ENCODE data around the gene RAPGEF1.

RAPGEF1 gene

DNA sequence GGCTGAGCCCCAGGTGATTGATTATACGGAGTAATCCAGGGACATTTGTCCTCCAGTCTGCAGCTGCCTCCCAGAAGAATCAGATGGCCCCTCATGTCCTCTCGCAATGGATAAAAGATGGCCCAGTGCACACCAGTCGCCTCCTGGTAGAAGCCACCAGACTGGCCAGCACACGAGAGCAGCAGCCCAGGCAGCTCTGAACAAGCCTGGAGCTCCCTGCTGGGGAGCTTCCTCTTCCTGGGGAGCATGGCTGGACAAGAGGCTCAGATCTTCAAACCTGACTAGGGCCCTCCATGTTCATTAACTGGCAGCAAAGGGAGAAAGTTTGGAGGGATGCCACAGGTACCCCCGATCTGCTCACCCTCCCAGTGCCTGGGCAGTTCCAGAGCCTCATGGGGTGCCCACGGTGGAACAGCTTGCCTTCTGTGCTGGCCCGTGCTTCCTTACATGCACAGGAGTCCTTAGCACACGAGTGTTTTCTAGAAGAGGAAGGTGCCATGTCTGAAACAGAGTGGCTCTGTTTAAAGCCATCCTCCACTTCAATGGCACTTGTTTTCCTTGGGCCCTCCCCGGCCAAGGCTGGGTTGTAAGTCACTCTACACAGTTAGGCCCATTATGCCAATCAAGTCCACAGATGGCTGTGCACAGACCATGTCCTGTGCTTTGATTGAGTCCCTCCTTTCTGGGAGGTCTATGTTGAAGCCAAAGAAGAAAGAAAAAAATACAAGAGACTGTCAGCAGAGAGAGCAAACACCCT, 118.9 kb downstream of the RAPGEF1 start:
- Histone ChIP-seq H4K20me1 (ENCODE audit: low read depth, low read length) (no peaks in the 10 kb centered on the region), H3K27me3 (ENCODE audit: low read length) (no peaks in the 10 kb centered on the region), H3F3A (ENCODE audit: insufficient read depth) (no peaks in the 10 kb centered on the region), H2AFZ (ENCODE audit: low read depth, low read length, severe bottlenecking) (no peak overlapping the region), H3K27ac (ENCODE audit: low read depth, low read length) (no peak overlapping the region), H3K4me2 (ENCODE audit: low read depth, low read length, poor library complexity, severe bottlenecking) (no peak overlapping the region), H3K9ac (ENCODE audit: low read length) (no peak overlapping the region), H3K36me3 (ENCODE audit: low read length) (no peaks in the 10 kb centered on the region), H3K4me3 (ENCODE audit: insufficient read depth, low read length, poor library complexity, severe bottlenecking) (no peak overlapping the region), H3K9me2 (replicated peaks; ENCODE audit: insufficient read depth, low read length) (no peaks in the 10 kb centered on the region), H3K79me2 (ENCODE audit: insufficient read depth, low read length) (no peaks in the 10 kb centered on the region), H3K9me3 (ENCODE audit: insufficient read depth, low read length) (no peaks in the 10 kb centered on the region)
- TF ChIP-seq EZH2phosphoT487 (conservative IDR thresholded peaks at IDR 0.05; ENCODE audit: low read length) = no peak
- TF ChIP-seq, protein P1, sequence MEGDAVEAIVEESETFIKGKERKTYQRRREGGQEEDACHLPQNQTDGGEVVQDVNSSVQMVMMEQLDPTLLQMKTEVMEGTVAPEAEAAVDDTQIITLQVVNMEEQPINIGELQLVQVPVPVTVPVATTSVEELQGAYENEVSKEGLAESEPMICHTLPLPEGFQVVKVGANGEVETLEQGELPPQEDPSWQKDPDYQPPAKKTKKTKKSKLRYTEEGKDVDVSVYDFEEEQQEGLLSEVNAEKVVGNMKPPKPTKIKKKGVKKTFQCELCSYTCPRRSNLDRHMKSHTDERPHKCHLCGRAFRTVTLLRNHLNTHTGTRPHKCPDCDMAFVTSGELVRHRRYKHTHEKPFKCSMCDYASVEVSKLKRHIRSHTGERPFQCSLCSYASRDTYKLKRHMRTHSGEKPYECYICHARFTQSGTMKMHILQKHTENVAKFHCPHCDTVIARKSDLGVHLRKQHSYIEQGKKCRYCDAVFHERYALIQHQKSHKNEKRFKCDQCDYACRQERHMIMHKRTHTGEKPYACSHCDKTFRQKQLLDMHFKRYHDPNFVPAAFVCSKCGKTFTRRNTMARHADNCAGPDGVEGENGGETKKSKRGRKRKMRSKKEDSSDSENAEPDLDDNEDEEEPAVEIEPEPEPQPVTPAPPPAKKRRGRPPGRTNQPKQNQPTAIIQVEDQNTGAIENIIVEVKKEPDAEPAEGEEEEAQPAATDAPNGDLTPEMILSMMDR (IDR thresholded peaks at IDR 0.05; ENCODE audit: insufficient read depth, low read length, poor library complexity, severe bottlenecking) = no peak

DNA sequence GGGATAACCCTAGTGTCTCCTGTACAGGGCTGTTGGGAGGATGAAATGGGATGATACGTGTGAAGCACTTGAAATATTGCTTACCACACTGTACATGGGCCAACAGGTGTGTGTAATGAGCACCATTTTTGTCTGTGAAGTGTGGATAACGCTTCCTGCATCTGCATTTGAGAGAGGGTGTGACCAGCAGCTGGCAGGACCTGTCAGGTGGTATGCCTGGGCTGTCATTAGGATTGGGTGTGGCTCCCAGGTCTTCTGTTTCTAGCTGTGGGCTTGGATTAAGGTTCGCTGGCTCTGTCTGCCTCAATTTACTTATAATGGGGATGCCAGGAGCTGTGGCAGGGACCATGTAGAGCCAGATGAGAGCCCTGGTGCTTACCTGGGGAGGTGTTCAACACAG, 120.2 kb downstream of the RAPGEF1 start:
- no peak overlapping the region for H3K9ac ChIP-seq (ENCODE audit: low read length)
- H3K4me3 ChIP-seq (ENCODE audit: insufficient read depth, low read length, poor library complexity, severe bottlenecking) = no peak overlapping the region
- H3K27me3 ChIP-seq (ENCODE audit: low read length) = no peaks in the 10 kb centered on the region
- no peak overlapping the region for H2AFZ ChIP-seq (ENCODE audit: low read depth, low read length, severe bottlenecking)
- TF ChIP-seq EZH2phosphoT487 (conservative IDR thresholded peaks at IDR 0.05; ENCODE audit: low read length) = no peak
- TF ChIP-seq, protein P1 (IDR thresholded peaks at IDR 0.05; ENCODE audit: insufficient read depth, low read length, poor library complexity, severe bottlenecking) = no peak
- no peaks in the 10 kb centered on the region for H3F3A ChIP-seq (ENCODE audit: insufficient read depth)
- no peaks in the 10 kb centered on the region for H3K36me3 ChIP-seq (ENCODE audit: low read length)
- H3K79me2 ChIP-seq (ENCODE audit: insufficient read depth, low read length) = no peaks in the 10 kb centered on the region
- no peak overlapping the region for H3K27ac ChIP-seq (ENCODE audit: low read depth, low read length)
- H3K9me2 ChIP-seq (replicated peaks; ENCODE audit: insufficient read depth, low read length) = no peaks in the 10 kb centered on the region
- no peak overlapping the region for H3K4me2 ChIP-seq (ENCODE audit: low read depth, low read length, poor library complexity, severe bottlenecking)
- no peaks in the 10 kb centered on the region for H4K20me1 ChIP-seq (ENCODE audit: low read depth, low read length)
- no peaks in the 10 kb centered on the region for H3K9me3 ChIP-seq (ENCODE audit: insufficient read depth, low read length)

DNA sequence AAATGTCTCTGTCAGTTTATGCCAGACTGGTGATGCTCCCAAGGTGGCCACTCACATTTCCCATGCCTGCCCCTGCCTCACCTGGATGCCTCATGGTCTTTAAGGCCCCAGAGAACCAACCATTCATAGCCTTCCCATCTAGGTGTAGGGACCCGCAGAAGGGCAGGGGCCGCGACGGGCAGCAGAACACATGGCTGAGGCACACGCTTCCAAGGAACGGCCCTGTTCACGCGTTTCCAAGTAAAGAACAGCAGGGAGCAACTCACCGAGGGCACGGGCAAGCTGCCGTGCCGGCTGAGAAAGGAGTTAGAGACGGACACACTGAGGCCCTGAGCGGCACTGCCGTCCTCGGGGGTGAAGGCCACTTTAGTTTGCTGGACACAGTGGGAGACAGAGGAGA, 121.1 kb downstream of the RAPGEF1 start:
- no peak for TF ChIP-seq EZH2phosphoT487 (conservative IDR thresholded peaks at IDR 0.05; ENCODE audit: low read length)
- TF ChIP-seq, protein P1 (IDR thresholded peaks at IDR 0.05; ENCODE audit: insufficient read depth, low read length, poor library complexity, severe bottlenecking) = no peak
- no peaks in the 10 kb centered on the region for H3K9me2 ChIP-seq (replicated peaks; ENCODE audit: insufficient read depth, low read length)
- H3K79me2 ChIP-seq (ENCODE audit: insufficient read depth, low read length) = no peaks in the 10 kb centered on the region
- H3F3A ChIP-seq (ENCODE audit: insufficient read depth) = no peaks in the 10 kb centered on the region
- H3K27ac ChIP-seq (ENCODE audit: low read depth, low read length) = no peak overlapping the region
- no peaks in the 10 kb centered on the region for H4K20me1 ChIP-seq (ENCODE audit: low read depth, low read length)
- no peak overlapping the region for H3K4me2 ChIP-seq (ENCODE audit: low read depth, low read length, poor library complexity, severe bottlenecking)
- no peak overlapping the region for H3K4me3 ChIP-seq (ENCODE audit: insufficient read depth, low read length, poor library complexity, severe bottlenecking)
- H3K27me3 ChIP-seq (ENCODE audit: low read length) = no peaks in the 10 kb centered on the region
- H3K36me3 ChIP-seq (ENCODE audit: low read length) = no peaks in the 10 kb centered on the region
- no peaks in the 10 kb centered on the region for H3K9me3 ChIP-seq (ENCODE audit: insufficient read depth, low read length)
- no peak overlapping the region for H3K9ac ChIP-seq (ENCODE audit: low read length)
- H2AFZ ChIP-seq (ENCODE audit: low read depth, low read length, severe bottlenecking) = no peak overlapping the region

Measured in SU-DHL-6 (cell line).